ENCODE data around the gene TTPAL. TPM values are rescaled to one million over a fixed set of nuclear protein-coding genes. Genes with fewer than 3 reads are reported as not detected.

Gene TTPAL
- total RNA-seq, 1 experiment from 2014 or later, result 20.4 TPM

- POLR2A ChIA-PET, result no interaction called here
- RAD21 ChIA-PET (ENCODE audit: low non-redundant PET in 1 of 2, low total read pairs in 2 of 2, uncharacterized antibody in 2 of 2, unreplicated experiment in 2 of 2), result no interaction called here
- Histone ChIP-seq H3K79me2 (ENCODE audit: insufficient read depth, low read length) (no peaks in the 10 kb centered on the region), H3K4me1 (ENCODE audit: control insufficient read depth in 1 of 2, insufficient read depth in 2 of 2, low read length in 2 of 2) (peaks cover 0 to 15% of the 10 kb centered on the region in 2 experiments; a peak in 2 of 4 replicates), H3K9me2 (ENCODE audit: insufficient read depth) (no peaks in the 10 kb centered on the region), H4K20me1 (ENCODE audit: insufficient read depth) (no peaks in the 10 kb centered on the region), H2AFZ (ENCODE audit: low read depth, low read length, poor library complexity, severe bottlenecking) (no peak overlapping the region), H3K4me3 (replicated peaks in 1 of 2; ENCODE audit: low read depth in 1 of 2, low read length in 2 of 2) (no peak overlapping the region), H3K9me3 (ENCODE audit: control insufficient read depth in 1 of 2, insufficient read depth in 1 of 2, low read depth in 1 of 2, low read length in 2 of 2) (no peaks in the 10 kb centered on the region), H3K27me3 (ENCODE audit: insufficient read depth, low read length) (no peaks in the 10 kb centered on the region), H3K9ac (ENCODE audit: low read length) (no peak overlapping the region), H3K4me2 (ENCODE audit: low read length) (no peak overlapping the region), H3K27ac (ENCODE audit: low read depth, low read length) (no peak overlapping the region), H3K36me3 (ENCODE audit: control insufficient read depth in 1 of 2, insufficient read depth in 2 of 2, low read length in 2 of 2) (peaks cover 24 to 39% of the 10 kb centered on the region in 2 experiments; a peak in 3 of 4 replicates)
- TF ChIP-seq YY1 (IDR thresholded peaks at IDR 0.05; ENCODE audit: extremely low read depth, insufficient replicate concordance, low read depth, low read length) (no peak), ZNF274 (IDR thresholded peaks at IDR 0.05; ENCODE audit: low read depth, low read length) (no peak), POLR2A (IDR thresholded peaks at IDR 0.05; ENCODE audit: borderline replicate concordance, extremely low read depth, insufficient read depth, insufficient read length) (no peak), TCF7L2 (IDR thresholded peaks at IDR 0.05; ENCODE audit: borderline replicate concordance, extremely low read depth, insufficient read depth, insufficient read length) (no peak), EZH2phosphoT487 (IDR thresholded peaks at IDR 0.05; ENCODE audit: borderline replicate concordance) (no peak), MAX (IDR thresholded peaks at IDR 0.05) (no peak), ELF1 (IDR thresholded peaks at IDR 0.05; ENCODE audit: borderline replicate concordance, low read depth) (no peak), SRF (IDR thresholded peaks at IDR 0.05; ENCODE audit: low read depth) (no peak), REST (IDR thresholded peaks at IDR 0.05; ENCODE audit: low read depth) (no peak), CEBPB (IDR thresholded peaks at IDR 0.05; ENCODE audit: low read depth) (no peak), RAD21 (IDR thresholded peaks at IDR 0.05; ENCODE audit: low read depth) (no peak), ZBTB33 (IDR thresholded peaks at IDR 0.05; ENCODE audit: extremely low read depth, insufficient replicate concordance, low read length) (no peak), SP1 (IDR thresholded peaks at IDR 0.05; ENCODE audit: low read depth) (no peak), EZH2 (IDR thresholded peaks at IDR 0.05) (no peak)
- CTCF ChIA-PET, result no interaction called here
- BruUV-seq (replicated peaks), result no TSS peak
- intact Hi-C loops (cut with micrococcal nuclease), result no loop called here
- no peak for ATAC-seq
- no peak for DNase-seq (ENCODE audit: low read depth, low spot score)
Observed at GRCh38 chr20:44501448-44501847, 25.8 kb downstream of the TTPAL start.

Measured in HCT116 (cell line).